Neural progenitor cell (in vitro differentiated cells): Measurements from ENCODE around the gene SLMAP. TPM values are rescaled to one million over a fixed set of nuclear protein-coding genes. Genes with fewer than 3 reads are reported as not detected.

Experiments
- DNase-seq: peaks from one replicate; pipeline ENCODE4 v3.0.0-alpha.2; 2016; ENCODE audit warnings: low spot score
- H2AFZ ChIP-seq: fragments of 200-600 bp; sonication (generic); replicated peaks from 2 replicates; pipeline ENCODE4 v1.6.1; 2016; ENCODE audit warnings: antibody characterized with exemption
- H3F3A ChIP-seq: fragments of 200-600 bp; sonication (generic); 2 replicates; pipeline ENCODE4 v1.6.1; 2016; ENCODE audit warnings: antibody characterized with exemption, low read depth
- H3K27ac ChIP-seq: fragments of 200-600 bp; sonication (generic); 2 replicates; pipeline ENCODE4 v1.5.1; 2016; ENCODE audit warnings: mild to moderate bottlenecking
- H3K27me3 ChIP-seq: fragments of 200-600 bp; sonication (generic); 2 replicates; pipeline ENCODE4 v1.6.1; 2016; ENCODE audit warnings: mild to moderate bottlenecking, moderate library complexity
- H3K36me3 ChIP-seq: fragments of 200-600 bp; sonication (generic); 2 replicates; pipeline ENCODE4 v1.5.1; 2016
- H3K4me1 ChIP-seq: fragments of 200-600 bp; sonication (generic); 2 replicates; pipeline ENCODE4 v1.6.1; 2016; ENCODE audit warnings: mixed run types
- H3K4me2 ChIP-seq: fragments of 200-600 bp; sonication (generic); 2 replicates; pipeline ENCODE4 v1.6.1; 2016
- H3K4me3 ChIP-seq: fragments of 200-600 bp; sonication (generic); 2 replicates; pipeline ENCODE4 v1.5.1; 2016
- H3K79me2 ChIP-seq: fragments of 200-600 bp; sonication (generic); 2 replicates; pipeline ENCODE4 v1.6.1; 2016; ENCODE audit warnings: low read depth
- H3K9ac ChIP-seq: fragments of 200-600 bp; sonication (generic); 2 replicates; pipeline ENCODE4 v1.6.1; 2016
- H3K9me3 ChIP-seq: fragments of 200-600 bp; sonication (generic); 2 replicates; pipeline ENCODE4 v1.5.1; 2016; ENCODE audit warnings: low read depth
- H4K20me1 ChIP-seq: fragments of 200-600 bp; sonication (generic); 2 replicates; pipeline ENCODE4 v1.6.1; 2016; ENCODE audit warnings: low read depth
- H3K27ac Mint-ChIP-seq: 3 replicates; pipeline ENCODE4 v1.8.0; 2021; ENCODE audit warnings: mixed read lengths
- H3K27me3 Mint-ChIP-seq: 2 replicates; pipeline ENCODE4 v1.8.0; 2022; ENCODE audit warnings: low read depth, mild to moderate bottlenecking, inconsistent platforms, moderate library complexity, mixed read lengths; ENCODE audit not compliant: insufficient read depth
- H3K36me3 Mint-ChIP-seq: 3 replicates; pipeline ENCODE4 v1.8.0; 2021; ENCODE audit warnings: mixed read lengths
- H3K4me1 Mint-ChIP-seq: 3 replicates; pipeline ENCODE4 v1.8.0; 2021; ENCODE audit warnings: mixed read lengths
- H3K4me3 Mint-ChIP-seq: 3 replicates; pipeline ENCODE4 v1.8.0; 2021; ENCODE audit warnings: mild to moderate bottlenecking, moderate library complexity, mixed read lengths
- H3K9me3 Mint-ChIP-seq: 3 replicates; pipeline ENCODE4 v1.8.0; 2020; ENCODE audit warnings: mixed read lengths
- EZH2 ChIP-seq: fragments of 200-600 bp; sonication (generic); IDR thresholded peaks from 2 replicates; pipeline ENCODE4 v1.6.1; 2017; ENCODE audit warnings: antibody characterized with exemption, mild to moderate bottlenecking, moderate library complexity
- EZH2phosphoT487 ChIP-seq: fragments of 200-600 bp; sonication (generic); IDR thresholded peaks from 2 replicates; pipeline ENCODE4 v1.6.1; 2017; ENCODE audit warnings: antibody characterized with exemption
- total RNA-seq: library from RNA; depleted of rRNA; stranded (reverse); fragments of >200 nt; gene quantifications from 2 replicates; pipeline ENCODE4 v1.2.3, GENCODE V29; 2015; ENCODE audit warnings: low replicate concordance
- TF ChIP-seq, protein P1 (sequence below): fragments of 200-600 bp; sonication (generic); IDR thresholded peaks from 2 replicates; pipeline ENCODE4 v1.5.1; 2017; ENCODE audit warnings: antibody characterized with exemption, mild to moderate bottlenecking

Gene SLMAP
- total RNA-seq, 1 donor from 2014 or later, result 59.4 TPM

DNA sequence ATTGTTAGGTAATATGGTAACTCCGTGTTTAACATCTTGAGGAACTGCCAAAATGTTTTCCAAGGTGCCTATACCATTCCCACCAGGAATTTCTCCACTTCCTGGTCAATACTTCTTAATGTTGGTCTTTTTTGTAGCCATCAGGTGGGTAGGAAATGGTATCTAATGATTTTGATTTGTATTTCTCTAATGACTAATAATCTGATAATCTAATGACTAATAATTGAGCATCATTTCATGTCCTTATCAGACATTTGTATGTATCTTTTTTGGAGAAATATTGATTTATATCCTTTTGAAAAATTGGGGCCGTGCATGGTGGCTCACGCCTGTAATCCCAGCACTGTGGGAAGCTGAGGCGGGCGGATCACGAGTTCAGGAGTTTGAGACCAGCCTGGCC lies 38.8 kb downstream of the SLMAP start:
- Histone ChIP-seq H3K27ac (no peak overlapping the region), H3K4me1 (no peaks in the 10 kb centered on the region), H3K4me2 (no peak overlapping the region), H3K9me3 (no peaks in the 10 kb centered on the region), H2AFZ (no peak overlapping the region), H3F3A (no peaks in the 10 kb centered on the region), H3K36me3 (no peaks in the 10 kb centered on the region), H3K9ac (no peak overlapping the region), H3K79me2 (peaks cover 94% of the 10 kb centered on the region), H3K27me3 (no peaks in the 10 kb centered on the region), H4K20me1 (peaks cover 21% of the 10 kb centered on the region), H3K4me3 (no peak overlapping the region)
- peaks cover 3% of the 10 kb centered on the region for H3K36me3 Mint-ChIP-seq
- H3K27ac Mint-ChIP-seq, result no peak overlapping the region
- H3K4me1 Mint-ChIP-seq, result no peaks in the 10 kb centered on the region
- H3K4me3 Mint-ChIP-seq, result no peak overlapping the region
- H3K9me3 Mint-ChIP-seq, result no peaks in the 10 kb centered on the region
- peaks cover 2% of the 10 kb centered on the region for H3K27me3 Mint-ChIP-seq
- TF ChIP-seq, protein P1, sequence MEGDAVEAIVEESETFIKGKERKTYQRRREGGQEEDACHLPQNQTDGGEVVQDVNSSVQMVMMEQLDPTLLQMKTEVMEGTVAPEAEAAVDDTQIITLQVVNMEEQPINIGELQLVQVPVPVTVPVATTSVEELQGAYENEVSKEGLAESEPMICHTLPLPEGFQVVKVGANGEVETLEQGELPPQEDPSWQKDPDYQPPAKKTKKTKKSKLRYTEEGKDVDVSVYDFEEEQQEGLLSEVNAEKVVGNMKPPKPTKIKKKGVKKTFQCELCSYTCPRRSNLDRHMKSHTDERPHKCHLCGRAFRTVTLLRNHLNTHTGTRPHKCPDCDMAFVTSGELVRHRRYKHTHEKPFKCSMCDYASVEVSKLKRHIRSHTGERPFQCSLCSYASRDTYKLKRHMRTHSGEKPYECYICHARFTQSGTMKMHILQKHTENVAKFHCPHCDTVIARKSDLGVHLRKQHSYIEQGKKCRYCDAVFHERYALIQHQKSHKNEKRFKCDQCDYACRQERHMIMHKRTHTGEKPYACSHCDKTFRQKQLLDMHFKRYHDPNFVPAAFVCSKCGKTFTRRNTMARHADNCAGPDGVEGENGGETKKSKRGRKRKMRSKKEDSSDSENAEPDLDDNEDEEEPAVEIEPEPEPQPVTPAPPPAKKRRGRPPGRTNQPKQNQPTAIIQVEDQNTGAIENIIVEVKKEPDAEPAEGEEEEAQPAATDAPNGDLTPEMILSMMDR, result no peak
- TF ChIP-seq EZH2phosphoT487 (no peak), EZH2 (no peak)
- no peak for DNase-seq

- H3K27me3 Mint-ChIP-seq, result peaks cover 2% of the 10 kb centered on the region
- H3K4me1 ChIP-seq, result no peaks in the 10 kb centered on the region
- no peaks in the 10 kb centered on the region for H3K27me3 ChIP-seq
- no peaks in the 10 kb centered on the region for H3K9me3 Mint-ChIP-seq
- peaks cover 4% of the 10 kb centered on the region for H3K4me1 Mint-ChIP-seq
- H3K4me3 Mint-ChIP-seq, result no peak overlapping the region
- no peak overlapping the region for H3K4me3 ChIP-seq
- H3K36me3 Mint-ChIP-seq, result peaks cover 3% of the 10 kb centered on the region
- no peaks in the 10 kb centered on the region for H3K9me3 ChIP-seq
- TF ChIP-seq, protein P1, result no peak
- TF ChIP-seq EZH2phosphoT487 (no peak), EZH2 (no peak)
- no peak overlapping the region for H3K4me2 ChIP-seq
- H3K27ac Mint-ChIP-seq, result no peak overlapping the region
- H3K79me2 ChIP-seq, result peaks cover 93% of the 10 kb centered on the region
- no peak overlapping the region for H3K27ac ChIP-seq
- H2AFZ ChIP-seq, result no peak overlapping the region
- H4K20me1 ChIP-seq, result peaks cover 21% of the 10 kb centered on the region
- no peaks in the 10 kb centered on the region for H3F3A ChIP-seq
- H3K36me3 ChIP-seq, result no peaks in the 10 kb centered on the region
- no peak for DNase-seq
- no peak overlapping the region for H3K9ac ChIP-seq
These were observed 40.2 kb downstream of the SLMAP start for GRCh38 chr3:57796261-57796660.

DNA sequence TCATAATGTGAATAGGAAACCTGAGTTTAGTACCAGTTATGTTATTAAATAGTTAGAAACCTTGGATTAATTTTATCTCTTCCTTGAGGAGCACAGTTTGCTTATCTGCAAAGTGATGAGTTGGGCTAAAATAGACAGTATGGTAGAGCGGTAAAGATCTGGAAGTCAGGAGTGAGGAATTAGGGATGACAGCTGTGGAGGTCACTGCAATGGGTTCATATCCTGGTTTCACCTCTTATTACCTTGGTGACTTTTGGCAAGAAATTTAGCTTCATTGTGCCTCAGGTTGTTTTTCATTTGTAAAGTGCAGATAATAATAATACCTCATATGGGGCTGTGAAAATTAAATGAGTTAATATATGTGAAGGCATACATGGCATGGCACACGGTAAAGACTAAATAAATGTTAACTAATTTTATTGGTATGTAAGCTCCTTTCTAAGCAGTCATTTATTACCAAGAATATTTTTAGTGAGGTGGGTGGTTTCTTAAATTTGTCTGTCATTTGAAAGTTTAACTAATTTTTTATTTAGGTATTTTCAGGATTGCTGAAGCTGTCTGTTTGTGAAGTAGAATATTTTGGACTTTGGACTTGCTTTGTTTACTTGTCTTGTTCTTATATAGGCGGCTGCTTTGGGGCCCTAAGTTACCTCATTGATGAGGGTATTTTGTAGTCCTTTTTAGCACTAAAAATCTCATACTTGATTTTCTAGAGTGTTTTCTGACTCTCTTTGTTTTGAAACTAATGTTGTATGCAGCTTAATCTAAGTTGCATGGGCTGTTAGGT lies 41.8 kb downstream of the SLMAP start:
- Histone ChIP-seq H3K36me3 (no peaks in the 10 kb centered on the region), H3K4me3 (no peak overlapping the region), H4K20me1 (peaks cover 30% of the 10 kb centered on the region), H3K4me1 (peaks cover 3% of the 10 kb centered on the region), H3K9me3 (no peaks in the 10 kb centered on the region), H3F3A (no peaks in the 10 kb centered on the region), H3K27me3 (no peaks in the 10 kb centered on the region), H3K9ac (no peak overlapping the region), H3K79me2 (peaks cover 90% of the 10 kb centered on the region), H3K4me2 (no peak overlapping the region), H3K27ac (no peak overlapping the region), H2AFZ (no peak overlapping the region)
- no peak for DNase-seq
- Mint-ChIP-seq H3K36me3 (peaks cover 3% of the 10 kb centered on the region), H3K27me3 (peaks cover 2% of the 10 kb centered on the region), H3K27ac (no peak overlapping the region), H3K4me3 (no peak overlapping the region), H3K4me1 (peaks cover 5% of the 10 kb centered on the region), H3K9me3 (no peaks in the 10 kb centered on the region)
- no peak for TF ChIP-seq EZH2
- TF ChIP-seq EZH2phosphoT487, result no peak
- TF ChIP-seq, protein P1, result no peak
